Measurements from ENCODE around the gene NAPB.

- no peak for TF ChIP-seq SIRT6 (IDR thresholded peaks at IDR 0.05; ENCODE audit: low read length)
- TF ChIP-seq CHD2 (IDR thresholded peaks at IDR 0.05; ENCODE audit: low read length): no peak
- TF ChIP-seq EP300 (IDR thresholded peaks at IDR 0.05; ENCODE audit: borderline replicate concordance in 1 of 2, low read depth in 2 of 2, low read length in 2 of 2): no peak
- TF ChIP-seq GABPA (IDR thresholded peaks at IDR 0.05; ENCODE audit: borderline replicate concordance, insufficient read depth, low read length): no peak
- TF ChIP-seq MAX (IDR thresholded peaks at IDR 0.05): no peak
- no peak for TF ChIP-seq FOSL1 (IDR thresholded peaks at IDR 0.05; ENCODE audit: insufficient read depth, low read depth, low read length)
- TF ChIP-seq CTCF (IDR thresholded peaks at IDR 0.05; ENCODE audit: control extremely low read depth in 1 of 3, insufficient read depth in 1 of 3, low read depth in 1 of 3, low read length in 3 of 3): no peak
- no peak for TF ChIP-seq EZH2 (IDR thresholded peaks at IDR 0.05; ENCODE audit: low read depth, low read length, severe bottlenecking)
- TF ChIP-seq POLR2A (IDR thresholded peaks at IDR 0.05; ENCODE audit: control extremely low read depth in 1 of 2, low read depth in 2 of 2, low read length in 2 of 2): no peak
- TF ChIP-seq TEAD4 (IDR thresholded peaks at IDR 0.05; ENCODE audit: low read depth, low read length): no peak
These were observed 49.8 kb downstream of the NAPB start for GRCh38 chr20:23371496-23371895.
